GM23338 (cell line): Measurements from ENCODE around the gene ZNF444. TPM values are rescaled to one million over a fixed set of nuclear protein-coding genes. Genes with fewer than 3 reads are reported as not detected.

ENCODE experiments used
- CREB1 ChIP-seq: fragments of 250-450 bp; sonication (Bioruptor Pico); IDR thresholded peaks from 2 replicates; pipeline ENCODE4 v1.5.0; 2020; ENCODE audit warnings: low read depth, mild to moderate bottlenecking, moderate library complexity
- EZH2 ChIP-seq: fragments of 200-600 bp; sonication (generic); IDR thresholded peaks from one replicate; pipeline ENCODE4 v1.8.0; 2017; ENCODE audit warnings: antibody characterized with exemption, mild to moderate bottlenecking, low read depth; ENCODE audit not compliant: unreplicated experiment
- EZH2phosphoT487 ChIP-seq: fragments of 200-600 bp; sonication (generic); IDR thresholded peaks from one replicate; pipeline ENCODE4 v1.8.1; 2018; ENCODE audit warnings: antibody characterized with exemption; ENCODE audit not compliant: unreplicated experiment
- JUNB ChIP-seq: IDR thresholded peaks from one replicate; pipeline ENCODE4 v1.6.1; 2016; ENCODE audit warnings: antibody characterized with exemption; ENCODE audit not compliant: unreplicated experiment
- NANOG ChIP-seq: IDR thresholded peaks from 2 replicates; pipeline ENCODE4 v1.6.1; 2016; ENCODE audit warnings: antibody characterized with exemption, borderline replicate concordance
- POLR2AphosphoS5 ChIP-seq: IDR thresholded peaks from 2 replicates; pipeline ENCODE4 v1.6.1; 2016; ENCODE audit warnings: antibody characterized with exemption, low read depth
- STAT1 ChIP-seq: IDR thresholded peaks from one replicate; pipeline ENCODE4 v1.6.1; 2016; ENCODE audit warnings: antibody characterized with exemption; ENCODE audit not compliant: unreplicated experiment
- ZNF114 ChIP-seq: fragments of 250-450 bp; sonication (Bioruptor Pico); IDR thresholded peaks from 2 replicates; pipeline ENCODE4 v1.5.0; 2020; ENCODE audit warnings: mild to moderate bottlenecking, moderate library complexity
- ZNF331 ChIP-seq: fragments of 250-450 bp; sonication (Bioruptor Pico); IDR thresholded peaks from 2 replicates; pipeline ENCODE4 v1.5.0; 2020; ENCODE audit warnings: low read depth, mild to moderate bottlenecking, moderate library complexity
- polyA plus RNA-seq: library from polyadenylated mRNA; unstranded; fragments of >200 nt; fragmentation: Nextera tagmentation; extraction: Ambion mirVana; gene quantifications from 2 replicates; pipeline ENCODE4 v1.2.1, GENCODE V29; 2016
- total RNA-seq: library from RNA; depleted of rRNA; stranded (reverse); fragments of >200 nt; shearing (Covaris generic); gene quantifications from 2 replicates; pipeline ENCODE4 v1.2.3, GENCODE V29; 2014
- TF ChIP-seq, protein P1 (sequence below): fragments of 250-450 bp; sonication (Bioruptor Pico); IDR thresholded peaks from 2 replicates; pipeline ENCODE4 v1.5.0; 2020; ENCODE audit warnings: mild to moderate bottlenecking, moderate library complexity
- TF ChIP-seq, protein P2 (sequence below), 2 experiments: fragments of 200-600 bp in 1 of 2; sonication (generic) in 1 of 2; conservative IDR thresholded peaks; 2 replicates each; pipeline versions ENCODE4 v1.5.1 to v1.6.1; 2016 to 2017; ENCODE audit warnings: antibody characterized with exemption in 2 of 2, low read depth in 2 of 2, mild to moderate bottlenecking in 2 of 2, moderate library complexity in 1 of 2
- TF ChIP-seq, protein P3 (sequence below): IDR thresholded peaks from 2 replicates; pipeline ENCODE4 v1.6.1; 2016; ENCODE audit warnings: antibody characterized with exemption

Gene ZNF444
- total and polyA plus RNA-seq, 2 experiments from 2014 or later = 25.1 to 58.5 TPM

- TF ChIP-seq, protein P1, sequence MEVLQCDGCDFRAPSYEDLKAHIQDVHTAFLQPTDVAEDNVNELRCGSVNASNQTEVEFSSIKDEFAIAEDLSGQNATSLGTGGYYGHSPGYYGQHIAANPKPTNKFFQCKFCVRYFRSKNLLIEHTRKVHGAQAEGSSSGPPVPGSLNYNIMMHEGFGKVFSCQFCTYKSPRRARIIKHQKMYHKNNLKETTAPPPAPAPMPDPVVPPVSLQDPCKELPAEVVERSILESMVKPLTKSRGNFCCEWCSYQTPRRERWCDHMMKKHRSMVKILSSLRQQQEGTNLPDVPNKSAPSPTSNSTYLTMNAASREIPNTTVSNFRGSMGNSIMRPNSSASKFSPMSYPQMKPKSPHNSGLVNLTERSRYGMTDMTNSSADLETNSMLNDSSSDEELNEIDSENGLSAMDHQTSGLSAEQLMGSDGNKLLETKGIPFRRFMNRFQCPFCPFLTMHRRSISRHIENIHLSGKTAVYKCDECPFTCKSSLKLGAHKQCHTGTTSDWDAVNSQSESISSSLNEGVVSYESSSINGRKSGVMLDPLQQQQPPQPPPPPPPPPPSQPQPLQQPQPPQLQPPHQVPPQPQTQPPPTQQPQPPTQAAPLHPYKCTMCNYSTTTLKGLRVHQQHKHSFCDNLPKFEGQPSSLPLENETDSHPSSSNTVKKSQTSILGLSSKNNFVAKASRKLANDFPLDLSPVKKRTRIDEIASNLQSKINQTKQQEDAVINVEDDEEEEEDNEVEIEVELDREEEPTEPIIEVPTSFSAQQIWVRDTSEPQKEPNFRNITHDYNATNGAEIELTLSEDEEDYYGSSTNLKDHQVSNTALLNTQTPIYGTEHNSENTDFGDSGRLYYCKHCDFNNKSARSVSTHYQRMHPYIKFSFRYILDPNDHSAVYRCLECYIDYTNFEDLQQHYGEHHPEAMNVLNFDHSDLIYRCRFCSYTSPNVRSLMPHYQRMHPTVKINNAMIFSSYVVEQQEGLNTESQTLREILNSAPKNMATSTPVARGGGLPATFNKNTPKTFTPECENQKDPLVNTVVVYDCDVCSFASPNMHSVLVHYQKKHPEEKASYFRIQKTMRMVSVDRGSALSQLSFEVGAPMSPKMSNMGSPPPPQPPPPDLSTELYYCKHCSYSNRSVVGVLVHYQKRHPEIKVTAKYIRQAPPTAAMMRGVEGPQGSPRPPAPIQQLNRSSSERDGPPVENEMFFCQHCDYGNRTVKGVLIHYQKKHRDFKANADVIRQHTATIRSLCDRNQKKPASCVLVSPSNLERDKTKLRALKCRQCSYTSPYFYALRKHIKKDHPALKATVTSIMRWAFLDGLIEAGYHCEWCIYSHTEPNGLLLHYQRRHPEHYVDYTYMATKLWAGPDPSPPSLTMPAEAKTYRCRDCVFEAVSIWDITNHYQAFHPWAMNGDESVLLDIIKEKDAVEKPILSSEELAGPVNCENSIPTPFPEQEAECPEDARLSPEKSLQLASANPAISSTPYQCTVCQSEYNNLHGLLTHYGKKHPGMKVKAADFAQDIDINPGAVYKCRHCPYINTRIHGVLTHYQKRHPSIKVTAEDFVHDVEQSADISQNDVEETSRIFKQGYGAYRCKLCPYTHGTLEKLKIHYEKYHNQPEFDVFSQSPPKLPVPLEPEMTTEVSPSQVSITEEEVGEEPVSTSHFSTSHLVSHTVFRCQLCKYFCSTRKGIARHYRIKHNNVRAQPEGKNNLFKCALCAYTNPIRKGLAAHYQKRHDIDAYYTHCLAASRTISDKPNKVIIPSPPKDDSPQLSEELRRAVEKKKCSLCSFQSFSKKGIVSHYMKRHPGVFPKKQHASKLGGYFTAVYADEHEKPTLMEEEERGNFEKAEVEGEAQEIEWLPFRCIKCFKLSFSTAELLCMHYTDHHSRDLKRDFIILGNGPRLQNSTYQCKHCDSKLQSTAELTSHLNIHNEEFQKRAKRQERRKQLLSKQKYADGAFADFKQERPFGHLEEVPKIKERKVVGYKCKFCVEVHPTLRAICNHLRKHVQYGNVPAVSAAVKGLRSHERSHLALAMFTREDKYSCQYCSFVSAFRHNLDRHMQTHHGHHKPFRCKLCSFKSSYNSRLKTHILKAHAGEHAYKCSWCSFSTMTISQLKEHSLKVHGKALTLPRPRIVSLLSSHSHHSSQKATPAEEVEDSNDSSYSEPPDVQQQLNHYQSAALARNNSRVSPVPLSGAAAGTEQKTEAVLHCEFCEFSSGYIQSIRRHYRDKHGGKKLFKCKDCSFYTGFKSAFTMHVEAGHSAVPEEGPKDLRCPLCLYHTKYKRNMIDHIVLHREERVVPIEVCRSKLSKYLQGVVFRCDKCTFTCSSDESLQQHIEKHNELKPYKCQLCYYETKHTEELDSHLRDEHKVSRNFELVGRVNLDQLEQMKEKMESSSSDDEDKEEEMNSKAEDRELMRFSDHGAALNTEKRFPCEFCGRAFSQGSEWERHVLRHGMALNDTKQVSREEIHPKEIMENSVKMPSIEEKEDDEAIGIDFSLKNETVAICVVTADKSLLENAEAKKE (CRISPR knock-in tag) = no peak
- TF ChIP-seq, protein P2, sequence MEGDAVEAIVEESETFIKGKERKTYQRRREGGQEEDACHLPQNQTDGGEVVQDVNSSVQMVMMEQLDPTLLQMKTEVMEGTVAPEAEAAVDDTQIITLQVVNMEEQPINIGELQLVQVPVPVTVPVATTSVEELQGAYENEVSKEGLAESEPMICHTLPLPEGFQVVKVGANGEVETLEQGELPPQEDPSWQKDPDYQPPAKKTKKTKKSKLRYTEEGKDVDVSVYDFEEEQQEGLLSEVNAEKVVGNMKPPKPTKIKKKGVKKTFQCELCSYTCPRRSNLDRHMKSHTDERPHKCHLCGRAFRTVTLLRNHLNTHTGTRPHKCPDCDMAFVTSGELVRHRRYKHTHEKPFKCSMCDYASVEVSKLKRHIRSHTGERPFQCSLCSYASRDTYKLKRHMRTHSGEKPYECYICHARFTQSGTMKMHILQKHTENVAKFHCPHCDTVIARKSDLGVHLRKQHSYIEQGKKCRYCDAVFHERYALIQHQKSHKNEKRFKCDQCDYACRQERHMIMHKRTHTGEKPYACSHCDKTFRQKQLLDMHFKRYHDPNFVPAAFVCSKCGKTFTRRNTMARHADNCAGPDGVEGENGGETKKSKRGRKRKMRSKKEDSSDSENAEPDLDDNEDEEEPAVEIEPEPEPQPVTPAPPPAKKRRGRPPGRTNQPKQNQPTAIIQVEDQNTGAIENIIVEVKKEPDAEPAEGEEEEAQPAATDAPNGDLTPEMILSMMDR (conservative IDR thresholded peaks at IDR 0.05; ENCODE audit: low read depth in 2 of 2) = no peak
- no peak for TF ChIP-seq POLR2AphosphoS5
- no peak for TF ChIP-seq CREB1 (CRISPR knock-in tag)
- TF ChIP-seq NANOG = no peak
- TF ChIP-seq EZH2phosphoT487 = no peak
- no peak for TF ChIP-seq EZH2
- TF ChIP-seq STAT1 = no peak
- no peak for TF ChIP-seq ZNF331 (CRISPR knock-in tag)
- TF ChIP-seq JUNB = no peak
- TF ChIP-seq ZNF114 = no peak
- TF ChIP-seq, protein P3, sequence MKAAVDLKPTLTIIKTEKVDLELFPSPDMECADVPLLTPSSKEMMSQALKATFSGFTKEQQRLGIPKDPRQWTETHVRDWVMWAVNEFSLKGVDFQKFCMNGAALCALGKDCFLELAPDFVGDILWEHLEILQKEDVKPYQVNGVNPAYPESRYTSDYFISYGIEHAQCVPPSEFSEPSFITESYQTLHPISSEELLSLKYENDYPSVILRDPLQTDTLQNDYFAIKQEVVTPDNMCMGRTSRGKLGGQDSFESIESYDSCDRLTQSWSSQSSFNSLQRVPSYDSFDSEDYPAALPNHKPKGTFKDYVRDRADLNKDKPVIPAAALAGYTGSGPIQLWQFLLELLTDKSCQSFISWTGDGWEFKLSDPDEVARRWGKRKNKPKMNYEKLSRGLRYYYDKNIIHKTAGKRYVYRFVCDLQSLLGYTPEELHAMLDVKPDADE = no peak
Observed at GRCh38 chr19:56153507-56153906, 12.4 kb downstream of the ZNF444 start (continued).
